Endothelial cell of coronary artery (primary cell): Measurements from ENCODE around the gene KRT13. TPM values are rescaled to one million over a fixed set of nuclear protein-coding genes. Genes with fewer than 3 reads are reported as not detected.

Source experiments
- total RNA-seq: library from RNA; depleted of rRNA; stranded (reverse); fragments of >200 nt; gene quantifications from 2 replicates; pipeline ENCODE4 v1.2.3, GENCODE V29; 2014

KRT13 gene
- not detected in 2 replicates for total RNA-seq

GRCh38 chr17:41505007-41505808, at the start of gene KRT13:
Gene KRT13 (minus strand): TSS chr17:41505612. CDS start chr17:41505550, 62 bp downstream.

GRCh38 chr17:41518789-41519449, 13.5 kb upstream of the KRT13 start, which contains the start of gene KRT15:
Gene KRT15 (minus strand): TSS chr17:41518890. CDS start chr17:41518827, 63 bp downstream.

GRCh38 chr17:41489531-41489930, 15.9 kb downstream of the KRT13 start, which contains the start of gene KRT36:
Gene KRT36 (minus strand): TSS chr17:41489910. CDS start chr17:41489864, 46 bp downstream.

GRCh38 chr17:41481036-41481435, 24.4 kb downstream of the KRT13 start, which contains the start of gene KRT35:
Gene KRT35 (minus strand): TSS chr17:41481151. CDS start chr17:41481097, 54 bp downstream.

GRCh38 chr17:41466988-41467387, 38.4 kb downstream of the KRT13 start, which contains the start of gene KRT32:
Gene KRT32 (minus strand): TSS chr17:41467386. CDS start chr17:41467325, 61 bp downstream.

Other genes starting within 250 kb of the KRT13 start
- not detected in 2 replicates for gene KRTAP9-6, start 240.2 kb downstream of the KRT13 start, total RNA-seq
- gene KRTAP9-7, start 229.9 kb downstream of the KRT13 start, total RNA-seq = not detected in 2 replicates
- gene KRTAP29-1, start 202.8 kb downstream of the KRT13 start, total RNA-seq = not detected in 2 replicates
- not detected in 2 replicates for gene KRTAP16-1, start 196.3 kb downstream of the KRT13 start, total RNA-seq
- gene KRTAP17-1, start 189.9 kb downstream of the KRT13 start, total RNA-seq = not detected in 2 replicates
- gene KRT33A, start 154.8 kb downstream of the KRT13 start, total RNA-seq = not detected in 2 replicates
- gene KRT33B, start 135.8 kb downstream of the KRT13 start, total RNA-seq = not detected in 2 replicates
- gene KRT34, start 123.3 kb downstream of the KRT13 start, total RNA-seq = not detected in 2 replicates
- gene KRT31, start 108.0 kb downstream of the KRT13 start, total RNA-seq = not detected in 2 replicates
- not detected in 2 replicates for gene KRT37, start 81.0 kb downstream of the KRT13 start, total RNA-seq
- gene KRT38, start 64.6 kb downstream of the KRT13 start, total RNA-seq = not detected in 2 replicates
- not detected in 2 replicates for gene KRT32, start 38.2 kb downstream of the KRT13 start, total RNA-seq
- gene KRT35, start 24.5 kb downstream of the KRT13 start, total RNA-seq = 0.09 TPM in 1 of 2 replicates, not detected in the other
- under 0.01 TPM in 1 of 2 replicates, not detected in the other for gene KRT36, start 15.7 kb downstream of the KRT13 start, total RNA-seq
- gene KRT15, start 13.3 kb upstream of the KRT13 start, total RNA-seq = 0.56 and 1.8 TPM in 2 replicates
- gene KRT19, start 22.7 kb upstream of the KRT13 start, total RNA-seq = 144 and 171 TPM in 2 replicates
- gene KRT9, start 66.4 kb upstream of the KRT13 start, total RNA-seq = not detected in 2 replicates
- gene KRT14, start 81.3 kb upstream of the KRT13 start, total RNA-seq = 0.19 TPM in 1 of 2 replicates, not detected in the other
- gene KRT16, start 107.2 kb upstream of the KRT13 start, total RNA-seq = 0.09 TPM in 1 of 2 replicates, not detected in the other
- 2.2 and 2.4 TPM in 2 replicates for gene KRT17, start 119.0 kb upstream of the KRT13 start, total RNA-seq
- 68.4 and 86.9 TPM in 2 replicates for gene EIF1, start 183.3 kb upstream of the KRT13 start, total RNA-seq
- gene GAST, start 206.7 kb upstream of the KRT13 start, total RNA-seq = not detected in 2 replicates
- gene HAP1, start 229.0 kb upstream of the KRT13 start, total RNA-seq = 0.28 and 0.36 TPM in 2 replicates